ENCODE data around the gene IFI27L1.

The IFI27L1 gene

DNA sequence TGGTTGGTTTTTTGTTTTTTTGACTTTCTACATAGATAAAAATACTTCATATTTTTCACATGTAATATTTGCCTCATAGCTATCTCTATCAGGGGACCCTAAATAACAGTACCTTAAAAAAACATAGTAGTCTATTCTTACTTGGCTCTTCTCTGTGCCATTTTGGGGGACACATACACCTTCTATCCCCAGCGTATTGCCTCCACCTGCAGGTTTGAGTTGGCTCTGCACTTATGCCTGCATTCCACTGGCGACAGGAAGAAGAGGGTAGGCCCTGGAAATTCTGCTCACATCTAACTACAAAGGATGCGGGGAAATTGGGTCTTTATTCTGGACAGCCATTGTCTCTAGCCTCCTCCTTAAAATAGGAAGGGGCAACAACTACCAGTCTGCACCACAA lies 62.1 kb downstream of the IFI27L1 start:
- no peak overlapping the region for H3K4me3 ChIP-seq (ENCODE audit: low read depth, low read length)
- TF ChIP-seq CTCF (IDR thresholded peaks at IDR 0.05; ENCODE audit: low read depth, low read length) = peak; percentile 38

DNA sequence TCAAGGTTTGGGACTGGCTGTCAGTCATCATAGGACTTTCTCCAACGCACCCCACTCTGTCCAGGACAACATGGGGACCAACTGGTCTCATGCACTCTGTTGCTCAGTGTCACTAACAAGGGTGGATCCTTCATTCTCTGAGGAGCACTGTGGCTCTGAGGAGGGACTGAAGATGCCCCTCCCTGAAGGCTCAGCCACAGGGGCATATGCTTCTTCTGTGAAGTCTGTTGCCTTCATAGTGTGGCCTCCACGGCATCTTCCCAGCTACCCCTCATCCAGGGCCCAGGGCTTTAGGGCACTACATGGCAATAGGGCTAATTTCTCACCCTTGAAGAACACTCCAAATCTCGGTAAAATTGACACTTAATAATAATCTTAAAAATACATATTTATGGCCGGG lies 62.6 kb downstream of the IFI27L1 start:
- no peak overlapping the region for H3K4me3 ChIP-seq (ENCODE audit: low read depth, low read length)
- no peak for TF ChIP-seq CTCF (IDR thresholded peaks at IDR 0.05; ENCODE audit: low read depth, low read length)

DNA sequence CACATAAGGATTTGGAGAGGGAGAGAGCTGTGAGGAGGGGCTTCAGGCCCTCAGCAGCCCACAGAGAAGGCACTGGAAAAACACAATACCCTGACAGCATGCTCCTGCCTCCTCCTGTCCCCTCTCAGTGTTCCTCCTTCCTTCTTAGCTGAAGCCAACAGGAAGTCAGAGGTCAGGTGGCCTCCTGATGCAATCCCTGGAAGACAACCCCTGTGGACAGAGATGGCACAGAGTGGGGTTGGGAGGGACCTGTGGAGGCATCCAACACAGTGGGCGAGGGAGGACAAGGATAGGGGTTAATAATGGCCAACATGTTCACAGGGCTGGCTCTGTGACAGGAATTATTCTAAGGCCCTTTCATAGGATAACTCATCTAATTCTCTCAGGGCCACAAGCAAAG lies 63.7 kb downstream of the IFI27L1 start:
- TF ChIP-seq CTCF (IDR thresholded peaks at IDR 0.05; ENCODE audit: low read depth, low read length) = no peak
- no peak overlapping the region for H3K4me3 ChIP-seq (ENCODE audit: low read depth, low read length)

- no peak overlapping the region for H3K4me3 ChIP-seq (ENCODE audit: low read depth, low read length)
- TF ChIP-seq CTCF (IDR thresholded peaks at IDR 0.05; ENCODE audit: low read depth, low read length) = no peak
Observed at GRCh38 chr14:94145902-94146527, 64.9 kb downstream of the IFI27L1 start.

All from WI38 (cell line).